HEK293 (cell line): Measurements from ENCODE around the gene TLE4.

Source experiments
- BCL11A ChIP-seq: fragments of 450-650 bp; formaldehyde crosslinking; IDR thresholded peaks from 2 replicates; pipeline ENCODE4 v1.5.1; 2016; ENCODE audit warnings: low read depth, missing biosample characterization, missing genetic modification characterization
- KLF9 ChIP-seq: fragments of 450-650 bp; formaldehyde crosslinking; IDR thresholded peaks from 2 replicates; pipeline ENCODE4 v1.5.1; 2016; ENCODE audit warnings: missing biosample characterization, missing genetic modification characterization, low read depth
- SCRT2 ChIP-seq: fragments of 450-650 bp; formaldehyde crosslinking; IDR thresholded peaks from 2 replicates; pipeline ENCODE4 v1.5.1; 2016; ENCODE audit warnings: missing biosample characterization, missing genetic modification characterization
- TRIM28 ChIP-seq: IDR thresholded peaks from 2 replicates; pipeline ENCODE4 v1.6.1; 2011; ENCODE audit warnings: low read length, control low read depth, borderline replicate concordance
- ZIC2 ChIP-seq: fragments of 450-650 bp; formaldehyde crosslinking; IDR thresholded peaks from 2 replicates; pipeline ENCODE4 v1.5.1; 2016; ENCODE audit warnings: missing biosample characterization, missing genetic modification characterization
- ZNF561 ChIP-seq: fragments of 450-650 bp; IDR thresholded peaks from 2 replicates; pipeline ENCODE4 v1.5.1; 2018; ENCODE audit warnings: missing biosample characterization, missing genetic modification characterization, borderline replicate concordance
- ZNF600 ChIP-seq: fragments of 450-650 bp; formaldehyde crosslinking; IDR thresholded peaks from 2 replicates; pipeline ENCODE4 v1.5.1; 2016; ENCODE audit warnings: missing biosample characterization, missing genetic modification characterization
- ZNF621 ChIP-seq: fragments of 450-650 bp; formaldehyde crosslinking; IDR thresholded peaks from 2 replicates; pipeline ENCODE4 v1.5.1; 2017; ENCODE audit warnings: missing biosample characterization, missing genetic modification characterization
- ZNF777 ChIP-seq: fragments of 450-650 bp; formaldehyde crosslinking; IDR thresholded peaks from 2 replicates; pipeline ENCODE4 v1.5.1; 2017; ENCODE audit warnings: missing biosample characterization, missing genetic modification characterization, borderline replicate concordance
- TF ChIP-seq, protein P1 (sequence below): fragments of 450-650 bp; formaldehyde crosslinking; IDR thresholded peaks from 2 replicates; pipeline ENCODE4 v1.5.1; 2016; ENCODE audit warnings: missing biosample characterization, missing genetic modification characterization, low read depth
- TF ChIP-seq, protein P2 (sequence below): fragments of 450-650 bp; formaldehyde crosslinking; IDR thresholded peaks from 2 replicates; pipeline ENCODE4 v1.5.1; 2016; ENCODE audit warnings: missing biosample characterization, missing genetic modification characterization
- TF ChIP-seq, protein P3 (sequence below): fragments of 450-650 bp; formaldehyde crosslinking; conservative IDR thresholded peaks from 2 replicates; pipeline ENCODE4 v1.5.1; 2016; ENCODE audit warnings: low read depth, missing biosample characterization, missing genetic modification characterization
- TF ChIP-seq, protein P4 (sequence below): fragments of 450-650 bp; formaldehyde crosslinking; IDR thresholded peaks from 2 replicates; pipeline ENCODE4 v1.5.1; 2017; ENCODE audit warnings: missing biosample characterization, missing genetic modification characterization

DNA sequence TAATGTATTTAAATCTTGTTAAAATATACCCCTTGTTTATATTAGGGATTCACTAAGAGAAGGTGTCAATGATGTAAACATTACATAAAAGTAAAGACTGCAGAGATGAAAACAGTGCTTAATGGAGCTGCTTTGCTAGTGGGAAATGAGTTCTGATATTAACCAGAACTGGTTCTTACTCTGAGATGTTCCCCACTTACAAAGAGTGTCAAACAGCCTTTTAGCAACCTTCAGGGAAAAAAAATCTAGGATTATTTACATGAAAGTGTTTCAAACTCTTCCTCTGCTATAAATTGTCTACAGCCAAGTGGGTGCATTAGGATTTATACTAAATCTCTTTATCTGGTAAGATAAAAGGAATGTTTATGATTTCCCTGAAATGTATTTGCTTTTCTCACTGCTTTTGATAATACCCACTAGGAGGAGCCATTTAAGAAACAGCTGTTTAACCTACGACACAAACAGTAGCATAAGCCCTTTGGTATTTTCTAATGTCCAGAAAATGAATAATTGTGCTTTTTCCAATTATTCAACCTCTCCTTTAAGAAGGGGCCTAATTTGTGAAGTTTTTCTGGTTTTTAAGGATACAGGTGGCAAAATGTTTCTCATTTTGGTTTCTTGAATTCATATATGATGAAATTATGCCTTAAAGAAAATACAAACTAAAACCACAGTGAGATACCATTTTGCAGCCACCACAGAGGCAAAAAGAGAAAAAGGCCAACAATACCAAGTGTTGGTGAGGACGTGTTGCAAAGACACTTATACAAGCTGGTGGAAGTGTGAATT is 186.3 kb downstream of the TLE4 start:
- TF ChIP-seq, protein P1, sequence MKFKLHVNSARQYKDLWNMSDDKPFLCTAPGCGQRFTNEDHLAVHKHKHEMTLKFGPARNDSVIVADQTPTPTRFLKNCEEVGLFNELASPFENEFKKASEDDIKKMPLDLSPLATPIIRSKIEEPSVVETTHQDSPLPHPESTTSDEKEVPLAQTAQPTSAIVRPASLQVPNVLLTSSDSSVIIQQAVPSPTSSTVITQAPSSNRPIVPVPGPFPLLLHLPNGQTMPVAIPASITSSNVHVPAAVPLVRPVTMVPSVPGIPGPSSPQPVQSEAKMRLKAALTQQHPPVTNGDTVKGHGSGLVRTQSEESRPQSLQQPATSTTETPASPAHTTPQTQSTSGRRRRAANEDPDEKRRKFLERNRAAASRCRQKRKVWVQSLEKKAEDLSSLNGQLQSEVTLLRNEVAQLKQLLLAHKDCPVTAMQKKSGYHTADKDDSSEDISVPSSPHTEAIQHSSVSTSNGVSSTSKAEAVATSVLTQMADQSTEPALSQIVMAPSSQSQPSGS (tag by site-specific recombination): no peak
- TF ChIP-seq, protein P2, sequence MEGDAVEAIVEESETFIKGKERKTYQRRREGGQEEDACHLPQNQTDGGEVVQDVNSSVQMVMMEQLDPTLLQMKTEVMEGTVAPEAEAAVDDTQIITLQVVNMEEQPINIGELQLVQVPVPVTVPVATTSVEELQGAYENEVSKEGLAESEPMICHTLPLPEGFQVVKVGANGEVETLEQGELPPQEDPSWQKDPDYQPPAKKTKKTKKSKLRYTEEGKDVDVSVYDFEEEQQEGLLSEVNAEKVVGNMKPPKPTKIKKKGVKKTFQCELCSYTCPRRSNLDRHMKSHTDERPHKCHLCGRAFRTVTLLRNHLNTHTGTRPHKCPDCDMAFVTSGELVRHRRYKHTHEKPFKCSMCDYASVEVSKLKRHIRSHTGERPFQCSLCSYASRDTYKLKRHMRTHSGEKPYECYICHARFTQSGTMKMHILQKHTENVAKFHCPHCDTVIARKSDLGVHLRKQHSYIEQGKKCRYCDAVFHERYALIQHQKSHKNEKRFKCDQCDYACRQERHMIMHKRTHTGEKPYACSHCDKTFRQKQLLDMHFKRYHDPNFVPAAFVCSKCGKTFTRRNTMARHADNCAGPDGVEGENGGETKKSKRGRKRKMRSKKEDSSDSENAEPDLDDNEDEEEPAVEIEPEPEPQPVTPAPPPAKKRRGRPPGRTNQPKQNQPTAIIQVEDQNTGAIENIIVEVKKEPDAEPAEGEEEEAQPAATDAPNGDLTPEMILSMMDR (tag by site-specific recombination): no peak
- TF ChIP-seq BCL11A (tag by site-specific recombination) (no peak), TRIM28 (peak; percentile 93), ZNF561 (tag by site-specific recombination) (no peak), SCRT2 (tag by site-specific recombination) (no peak), ZIC2 (tag by site-specific recombination) (no peak), ZNF777 (tag by site-specific recombination) (no peak), ZNF621 (no peak), ZNF600 (tag by site-specific recombination) (no peak), KLF9 (tag by site-specific recombination) (no peak)
- TF ChIP-seq, protein P3, sequence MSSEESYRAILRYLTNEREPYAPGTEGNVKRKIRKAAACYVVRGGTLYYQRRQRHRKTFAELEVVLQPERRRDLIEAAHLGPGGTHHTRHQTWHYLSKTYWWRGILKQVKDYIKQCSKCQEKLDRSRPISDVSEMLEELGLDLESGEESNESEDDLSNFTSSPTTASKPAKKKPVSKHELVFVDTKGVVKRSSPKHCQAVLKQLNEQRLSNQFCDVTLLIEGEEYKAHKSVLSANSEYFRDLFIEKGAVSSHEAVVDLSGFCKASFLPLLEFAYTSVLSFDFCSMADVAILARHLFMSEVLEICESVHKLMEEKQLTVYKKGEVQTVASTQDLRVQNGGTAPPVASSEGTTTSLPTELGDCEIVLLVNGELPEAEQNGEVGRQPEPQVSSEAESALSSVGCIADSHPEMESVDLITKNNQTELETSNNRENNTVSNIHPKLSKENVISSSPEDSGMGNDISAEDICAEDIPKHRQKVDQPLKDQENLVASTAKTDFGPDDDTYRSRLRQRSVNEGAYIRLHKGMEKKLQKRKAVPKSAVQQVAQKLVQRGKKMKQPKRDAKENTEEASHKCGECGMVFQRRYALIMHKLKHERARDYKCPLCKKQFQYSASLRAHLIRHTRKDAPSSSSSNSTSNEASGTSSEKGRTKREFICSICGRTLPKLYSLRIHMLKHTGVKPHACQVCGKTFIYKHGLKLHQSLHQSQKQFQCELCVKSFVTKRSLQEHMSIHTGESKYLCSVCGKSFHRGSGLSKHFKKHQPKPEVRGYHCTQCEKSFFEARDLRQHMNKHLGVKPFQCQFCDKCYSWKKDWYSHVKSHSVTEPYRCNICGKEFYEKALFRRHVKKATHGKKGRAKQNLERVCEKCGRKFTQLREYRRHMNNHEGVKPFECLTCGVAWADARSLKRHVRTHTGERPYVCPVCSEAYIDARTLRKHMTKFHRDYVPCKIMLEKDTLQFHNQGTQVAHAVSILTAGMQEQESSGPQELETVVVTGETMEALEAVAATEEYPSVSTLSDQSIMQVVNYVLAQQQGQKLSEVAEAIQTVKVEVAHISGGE (tag by site-specific recombination): no peak
- TF ChIP-seq, protein P4, sequence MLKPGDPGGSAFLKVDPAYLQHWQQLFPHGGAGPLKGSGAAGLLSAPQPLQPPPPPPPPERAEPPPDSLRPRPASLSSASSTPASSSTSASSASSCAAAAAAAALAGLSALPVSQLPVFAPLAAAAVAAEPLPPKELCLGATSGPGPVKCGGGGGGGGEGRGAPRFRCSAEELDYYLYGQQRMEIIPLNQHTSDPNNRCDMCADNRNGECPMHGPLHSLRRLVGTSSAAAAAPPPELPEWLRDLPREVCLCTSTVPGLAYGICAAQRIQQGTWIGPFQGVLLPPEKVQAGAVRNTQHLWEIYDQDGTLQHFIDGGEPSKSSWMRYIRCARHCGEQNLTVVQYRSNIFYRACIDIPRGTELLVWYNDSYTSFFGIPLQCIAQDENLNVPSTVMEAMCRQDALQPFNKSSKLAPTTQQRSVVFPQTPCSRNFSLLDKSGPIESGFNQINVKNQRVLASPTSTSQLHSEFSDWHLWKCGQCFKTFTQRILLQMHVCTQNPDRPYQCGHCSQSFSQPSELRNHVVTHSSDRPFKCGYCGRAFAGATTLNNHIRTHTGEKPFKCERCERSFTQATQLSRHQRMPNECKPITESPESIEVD (tag by site-specific recombination): no peak
